HG03432 (cell line): ENCODE results near the gene SLC27A5.

ENCODE experiments used
- ATAC-seq: cut with Tn5 transposase; IDR thresholded peaks from one replicate; pipeline ENCODE4 v1.9.1; 2021; ENCODE audit warnings: mild to moderate bottlenecking, moderate library complexity; ENCODE audit not compliant: unreplicated experiment

SLC27A5 gene, protein sequence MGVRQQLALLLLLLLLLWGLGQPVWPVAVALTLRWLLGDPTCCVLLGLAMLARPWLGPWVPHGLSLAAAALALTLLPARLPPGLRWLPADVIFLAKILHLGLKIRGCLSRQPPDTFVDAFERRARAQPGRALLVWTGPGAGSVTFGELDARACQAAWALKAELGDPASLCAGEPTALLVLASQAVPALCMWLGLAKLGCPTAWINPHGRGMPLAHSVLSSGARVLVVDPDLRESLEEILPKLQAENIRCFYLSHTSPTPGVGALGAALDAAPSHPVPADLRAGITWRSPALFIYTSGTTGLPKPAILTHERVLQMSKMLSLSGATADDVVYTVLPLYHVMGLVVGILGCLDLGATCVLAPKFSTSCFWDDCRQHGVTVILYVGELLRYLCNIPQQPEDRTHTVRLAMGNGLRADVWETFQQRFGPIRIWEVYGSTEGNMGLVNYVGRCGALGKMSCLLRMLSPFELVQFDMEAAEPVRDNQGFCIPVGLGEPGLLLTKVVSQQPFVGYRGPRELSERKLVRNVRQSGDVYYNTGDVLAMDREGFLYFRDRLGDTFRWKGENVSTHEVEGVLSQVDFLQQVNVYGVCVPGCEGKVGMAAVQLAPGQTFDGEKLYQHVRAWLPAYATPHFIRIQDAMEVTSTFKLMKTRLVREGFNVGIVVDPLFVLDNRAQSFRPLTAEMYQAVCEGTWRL

DNA sequence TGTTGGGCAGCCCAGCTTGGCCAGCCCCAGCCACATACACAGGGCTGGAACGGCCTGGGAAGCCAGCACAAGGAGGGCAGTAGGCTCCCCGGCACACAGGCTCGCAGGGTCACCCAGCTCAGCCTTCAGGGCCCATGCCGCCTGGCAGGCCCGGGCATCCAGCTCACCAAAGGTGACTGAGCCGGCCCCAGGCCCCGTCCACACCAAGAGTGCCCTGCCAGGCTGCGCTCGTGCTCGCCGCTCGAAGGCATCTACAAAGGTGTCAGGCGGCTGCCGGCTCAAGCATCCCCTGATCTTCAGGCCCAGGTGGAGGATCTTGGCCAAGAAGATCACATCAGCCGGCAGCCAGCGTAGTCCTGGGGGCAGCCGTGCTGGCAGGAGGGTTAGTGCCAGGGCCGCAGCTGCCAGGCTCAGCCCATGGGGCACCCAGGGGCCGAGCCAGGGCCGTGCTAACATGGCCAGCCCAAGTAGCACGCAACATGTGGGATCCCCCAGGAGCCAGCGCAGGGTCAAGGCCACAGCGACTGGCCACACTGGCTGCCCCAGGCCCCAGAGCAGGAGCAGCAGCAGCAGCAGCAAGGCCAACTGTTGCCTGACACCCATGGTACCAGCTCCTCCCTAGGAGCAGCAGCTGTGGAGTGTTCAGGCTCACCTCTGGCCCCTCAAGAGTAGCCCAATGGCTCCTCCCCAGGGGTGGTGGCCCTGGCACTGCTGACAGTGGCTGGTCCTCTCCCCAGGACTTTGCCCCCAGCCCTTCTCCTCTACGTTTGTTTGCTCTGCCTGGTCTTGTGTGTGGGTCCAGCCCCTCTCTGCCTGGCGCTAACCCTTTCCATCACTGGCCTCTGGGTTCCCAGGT, at the start of gene SLC27A5:
SLC27A5 (minus strand) TSS at position 640 of the 856 bp plus-strand sequence; CDS start at position 603, 37 bp downstream.
- ATAC-seq = no peak

DNA sequence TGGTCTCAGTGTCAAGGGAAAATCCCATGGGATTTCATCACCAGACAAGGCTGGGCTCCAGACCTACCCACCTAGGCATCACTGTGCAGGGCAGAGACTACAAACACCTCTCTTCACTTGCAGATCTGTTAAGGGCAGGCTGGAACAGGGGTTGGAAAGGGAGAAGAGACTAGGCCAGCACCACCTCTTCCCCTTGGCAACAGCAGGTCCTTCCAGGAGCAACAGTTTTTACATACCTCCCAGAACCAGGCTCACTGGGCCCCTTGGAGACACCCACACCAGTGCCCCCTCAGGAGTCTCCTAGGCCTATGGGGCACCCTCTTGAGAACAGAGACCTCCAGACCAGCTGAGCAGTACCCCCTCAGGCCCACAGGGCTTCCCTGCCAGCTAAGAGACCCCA, 49.1 kb upstream of the SLC27A5 start:
- no peak for ATAC-seq

DNA sequence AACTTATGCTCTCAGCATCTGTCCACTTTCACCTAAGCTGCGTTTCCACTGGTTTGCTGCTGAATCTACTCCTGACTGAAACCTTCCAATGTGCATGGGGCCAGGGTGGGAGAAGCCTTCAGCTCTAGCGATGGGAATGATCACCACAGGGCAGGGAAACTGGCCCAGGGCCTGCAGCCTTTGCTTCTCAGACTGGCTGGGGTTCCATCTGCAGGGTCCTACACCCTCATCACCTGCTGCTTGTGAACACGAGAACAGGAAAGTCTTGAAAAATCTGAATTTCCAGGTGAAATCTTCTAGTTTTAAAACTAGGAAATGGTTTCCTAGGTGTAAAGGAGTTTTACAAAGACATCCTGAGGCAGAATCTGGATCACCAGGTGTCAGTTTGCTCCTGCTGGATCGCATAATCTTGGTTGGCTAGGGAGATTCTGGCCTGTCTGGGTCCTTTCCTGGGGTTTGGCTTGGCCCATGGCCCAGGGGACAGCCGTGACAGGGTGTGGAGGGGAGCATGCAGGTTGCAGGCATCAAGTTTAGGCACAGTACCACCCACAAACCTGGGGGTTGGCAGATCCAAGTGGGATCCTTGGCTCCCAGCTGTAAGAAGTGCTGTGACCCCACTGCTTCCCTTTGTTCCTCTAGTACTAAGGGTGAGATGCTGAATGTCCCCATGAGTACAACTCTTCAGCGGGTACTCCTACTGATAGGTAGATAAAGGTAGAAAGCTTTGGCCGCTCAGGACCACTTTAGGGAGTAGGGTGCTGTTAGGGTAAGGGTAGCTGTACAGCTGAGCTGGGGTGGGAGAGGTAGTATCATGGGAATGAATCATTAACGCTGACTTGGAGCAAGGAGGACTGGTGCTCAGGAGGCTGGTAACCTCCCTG, 48.5 kb upstream of the SLC27A5 start:
- ATAC-seq = no peak

DNA sequence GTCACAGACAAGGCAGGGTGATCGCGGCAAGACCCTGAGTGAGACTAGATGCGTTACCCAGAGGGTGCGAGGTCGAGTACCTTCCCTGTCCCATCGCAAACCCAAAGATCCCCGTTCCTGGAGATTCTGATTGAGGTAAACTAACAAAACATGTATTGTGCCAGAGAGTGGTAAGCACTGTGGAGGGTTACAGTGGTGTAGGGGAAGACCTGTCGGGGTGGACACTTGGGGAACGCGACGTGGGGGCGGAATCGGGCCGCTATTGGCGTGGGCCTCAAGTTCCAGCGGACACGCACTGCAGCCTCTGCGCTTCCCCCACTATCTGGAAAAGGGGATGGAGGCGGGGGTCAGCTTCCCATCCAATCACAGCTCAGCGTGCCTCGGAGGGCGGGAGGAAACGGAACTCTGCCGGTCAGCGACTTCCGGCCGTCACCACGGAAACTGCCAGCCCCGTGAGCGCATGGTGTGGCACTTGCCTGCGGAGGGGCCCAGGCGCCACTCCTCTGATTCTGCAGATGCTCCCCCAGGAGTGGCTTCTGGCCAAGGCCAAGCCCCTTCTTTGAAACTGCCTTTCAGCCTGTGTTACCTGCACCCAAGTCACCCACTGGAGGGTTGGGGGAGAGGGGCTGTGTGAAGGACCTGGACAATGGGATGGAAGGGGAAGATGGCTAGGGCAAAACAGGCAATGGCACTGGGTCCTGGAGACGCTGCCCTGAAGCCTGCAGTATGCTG, 47.6 kb upstream of the SLC27A5 start:
- peak; percentile 18 for ATAC-seq

DNA sequence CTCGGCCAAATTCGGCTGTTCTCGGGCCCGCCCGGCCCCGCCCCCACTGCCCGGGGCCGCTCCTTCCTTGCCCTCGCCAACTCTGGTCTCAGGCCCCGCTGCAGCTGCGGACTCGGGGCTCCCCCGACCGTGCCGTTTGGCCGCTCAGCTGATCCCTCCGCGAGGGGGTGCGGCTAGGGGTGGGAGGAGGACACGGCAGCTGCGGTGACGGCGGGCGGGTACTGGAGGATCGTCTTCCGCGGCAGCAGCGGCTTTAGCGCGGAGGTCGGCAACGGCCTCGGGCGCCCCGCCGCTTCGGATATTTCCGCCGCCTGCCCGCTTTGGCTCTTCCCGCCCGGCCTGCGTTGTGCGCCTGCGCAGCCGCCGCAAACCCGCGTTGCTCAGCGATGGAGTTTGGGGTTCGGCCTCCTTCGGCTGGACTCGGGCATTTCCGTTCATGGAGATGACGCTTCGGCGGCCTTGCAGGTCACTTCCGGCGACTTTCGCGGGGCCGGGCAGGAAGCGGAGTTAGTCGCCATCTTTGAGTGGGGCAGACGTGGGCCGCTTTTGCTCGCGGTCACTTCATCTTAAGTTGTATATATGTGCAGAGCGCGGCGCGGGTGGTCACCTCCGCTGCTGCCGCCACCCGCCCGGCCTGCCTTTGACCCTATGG, 47.0 kb upstream of the SLC27A5 start:
- peak; percentile 59 for ATAC-seq

DNA sequence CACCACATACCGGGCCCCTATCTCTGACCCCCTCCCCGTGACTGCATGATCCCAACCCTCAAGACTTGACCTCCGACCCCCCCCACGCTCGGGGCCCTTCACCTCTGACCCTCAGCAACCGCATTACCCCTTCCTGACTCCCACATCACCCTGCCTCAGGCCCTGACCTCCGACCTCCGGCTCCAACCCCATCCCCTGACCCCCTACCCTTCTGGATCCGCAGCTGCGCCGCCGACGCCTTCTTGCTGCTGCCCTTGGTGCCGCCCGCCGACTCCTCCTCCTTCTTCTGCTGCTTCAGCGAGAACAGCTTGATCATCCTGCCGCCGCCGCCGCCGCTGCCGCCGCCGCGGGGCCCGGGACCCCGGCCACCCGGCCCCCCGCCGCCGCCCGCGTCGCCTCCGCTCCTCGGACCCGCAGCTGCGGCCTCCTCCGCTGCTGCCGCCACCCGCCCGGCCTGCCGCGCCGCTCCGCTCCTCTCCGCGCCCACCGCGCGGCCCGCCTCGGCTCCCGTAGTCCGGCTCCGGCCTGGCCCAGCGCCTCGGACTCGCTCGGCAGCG, 46.4 kb upstream of the SLC27A5 start, which contains the start of gene UBE2M:
UBE2M (minus strand) TSS at position 546 of the 557 bp plus-strand sequence; CDS start at position 316, 230 bp downstream.
- peak; percentile 1 for ATAC-seq

DNA sequence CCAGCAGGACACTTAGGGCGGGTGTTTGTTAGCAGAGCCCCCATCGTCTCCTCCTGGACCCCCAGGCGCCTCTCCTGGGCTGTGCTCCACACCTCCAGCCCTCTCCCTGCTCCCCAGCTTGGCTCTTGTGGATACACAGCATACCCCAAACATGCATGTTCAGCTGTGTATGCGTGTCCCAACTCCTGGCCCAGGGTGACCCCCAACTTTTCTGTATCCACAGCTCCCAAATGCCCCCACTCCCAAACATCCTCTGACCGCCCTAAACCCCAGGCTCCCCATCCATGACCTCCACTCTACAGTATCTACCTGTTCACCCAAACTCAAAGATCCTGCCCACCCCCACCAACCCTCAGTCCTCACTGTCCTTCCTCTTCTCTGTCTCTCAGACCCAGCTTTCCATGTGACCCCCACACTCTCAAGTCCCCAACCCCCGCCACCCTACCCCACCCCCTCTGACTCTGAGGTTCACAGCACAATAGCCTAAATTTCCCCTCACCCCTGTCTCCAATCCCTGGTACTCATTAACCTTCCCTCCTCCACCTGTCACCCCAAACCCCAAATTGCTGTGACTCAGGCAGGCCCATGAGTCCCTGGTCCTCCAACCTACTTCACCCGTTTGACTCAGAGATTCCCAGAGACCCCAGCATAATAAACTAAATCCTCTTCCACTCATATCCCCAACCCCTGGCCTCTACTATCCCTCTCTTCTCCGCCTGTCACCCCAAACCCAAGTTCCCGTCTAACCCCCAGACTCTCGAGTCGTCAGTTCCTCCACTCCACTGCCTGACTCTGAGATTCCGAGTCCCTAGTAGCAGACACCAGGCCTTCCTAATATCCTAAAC, 45.7 kb upstream of the SLC27A5 start:
- no peak for ATAC-seq

DNA sequence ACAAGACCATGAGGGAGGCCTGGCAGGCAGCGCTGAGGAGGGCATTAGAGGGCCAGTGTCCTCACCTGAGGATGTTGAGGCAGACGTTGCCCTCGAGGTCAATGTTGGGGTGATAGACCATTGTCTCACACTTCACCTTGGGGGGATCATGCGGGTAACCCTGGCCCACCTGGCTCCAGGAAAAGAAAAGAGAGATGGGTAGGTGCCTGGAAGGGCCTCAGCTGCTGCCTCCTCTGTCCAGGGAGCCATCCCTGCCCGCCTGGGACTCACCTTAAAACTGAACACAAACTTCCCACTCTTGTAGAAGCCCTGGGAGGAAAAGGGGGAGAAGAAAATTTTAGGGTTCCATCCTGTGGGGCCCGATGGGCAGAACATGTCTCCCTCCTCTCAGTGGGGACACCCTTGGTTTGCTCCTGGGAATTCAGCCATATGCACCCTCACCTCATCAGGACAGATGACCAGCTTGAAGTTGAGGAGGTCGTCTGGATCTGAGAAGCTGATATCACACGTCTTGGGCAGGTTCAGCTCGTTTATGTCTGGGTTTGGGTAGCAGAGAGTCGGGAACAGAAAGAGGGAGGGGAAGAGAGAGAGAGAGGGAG, 44.9 kb upstream of the SLC27A5 start:
- ATAC-seq = no peak

DNA sequence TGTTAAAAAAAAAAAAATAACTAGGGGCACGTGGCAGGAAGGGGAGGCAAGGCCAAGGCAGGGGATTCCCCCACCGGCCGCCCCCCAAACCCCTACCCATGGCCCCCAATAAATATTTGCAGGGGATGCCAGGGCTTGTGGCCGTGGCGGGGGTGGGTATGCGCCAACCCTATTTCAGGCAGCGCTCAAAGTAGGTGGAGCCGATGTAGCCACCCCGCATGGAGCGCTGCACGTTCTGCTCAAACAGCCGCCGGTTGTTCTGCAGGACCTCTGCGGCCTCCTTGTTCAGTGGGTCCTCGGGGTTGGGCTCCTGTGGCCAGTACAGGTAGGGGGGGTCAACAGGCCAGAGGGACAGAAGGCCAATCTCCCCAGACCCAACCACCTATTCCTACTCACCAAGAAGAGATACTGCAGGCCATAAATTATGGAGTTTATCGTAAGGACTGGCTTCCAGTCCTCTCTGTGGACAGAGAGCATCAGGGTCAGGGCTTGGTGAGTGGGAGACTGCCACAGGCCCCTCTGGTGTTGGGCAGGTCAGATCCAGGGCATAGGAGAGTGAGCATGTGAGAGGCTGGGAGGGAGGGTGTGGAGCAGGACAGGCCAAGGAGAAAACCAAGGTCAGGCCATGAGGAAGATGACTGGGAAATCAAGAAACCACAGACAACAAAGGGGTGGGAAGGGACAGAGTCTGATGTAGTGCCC, 44.3 kb upstream of the SLC27A5 start:
- no peak for ATAC-seq

DNA sequence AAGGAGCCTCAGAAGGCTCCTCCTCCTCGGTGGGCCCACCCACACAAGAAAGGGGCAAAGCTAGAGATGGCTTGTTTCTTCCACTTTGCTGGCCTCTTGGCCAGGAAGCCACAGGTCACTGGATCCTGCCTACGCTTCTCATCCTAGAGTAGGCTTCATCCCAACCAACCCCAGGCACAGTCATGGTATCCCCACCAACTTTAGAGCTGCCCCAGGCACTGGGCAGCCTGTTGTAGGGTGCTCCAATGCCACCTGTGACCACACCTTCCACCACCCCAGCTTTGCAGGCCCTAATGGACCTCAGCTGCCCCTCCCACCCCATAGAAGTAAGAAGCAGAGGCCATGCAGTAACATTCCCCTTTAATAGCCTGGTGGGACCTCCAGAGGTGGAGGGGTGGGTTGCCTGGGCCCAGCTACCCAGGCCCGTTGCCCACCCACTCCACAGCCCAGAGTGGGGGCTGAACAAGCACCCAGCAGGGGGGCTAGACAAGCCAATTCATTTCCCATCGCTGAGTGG, 43.6 kb upstream of the SLC27A5 start:
- no peak for ATAC-seq

DNA sequence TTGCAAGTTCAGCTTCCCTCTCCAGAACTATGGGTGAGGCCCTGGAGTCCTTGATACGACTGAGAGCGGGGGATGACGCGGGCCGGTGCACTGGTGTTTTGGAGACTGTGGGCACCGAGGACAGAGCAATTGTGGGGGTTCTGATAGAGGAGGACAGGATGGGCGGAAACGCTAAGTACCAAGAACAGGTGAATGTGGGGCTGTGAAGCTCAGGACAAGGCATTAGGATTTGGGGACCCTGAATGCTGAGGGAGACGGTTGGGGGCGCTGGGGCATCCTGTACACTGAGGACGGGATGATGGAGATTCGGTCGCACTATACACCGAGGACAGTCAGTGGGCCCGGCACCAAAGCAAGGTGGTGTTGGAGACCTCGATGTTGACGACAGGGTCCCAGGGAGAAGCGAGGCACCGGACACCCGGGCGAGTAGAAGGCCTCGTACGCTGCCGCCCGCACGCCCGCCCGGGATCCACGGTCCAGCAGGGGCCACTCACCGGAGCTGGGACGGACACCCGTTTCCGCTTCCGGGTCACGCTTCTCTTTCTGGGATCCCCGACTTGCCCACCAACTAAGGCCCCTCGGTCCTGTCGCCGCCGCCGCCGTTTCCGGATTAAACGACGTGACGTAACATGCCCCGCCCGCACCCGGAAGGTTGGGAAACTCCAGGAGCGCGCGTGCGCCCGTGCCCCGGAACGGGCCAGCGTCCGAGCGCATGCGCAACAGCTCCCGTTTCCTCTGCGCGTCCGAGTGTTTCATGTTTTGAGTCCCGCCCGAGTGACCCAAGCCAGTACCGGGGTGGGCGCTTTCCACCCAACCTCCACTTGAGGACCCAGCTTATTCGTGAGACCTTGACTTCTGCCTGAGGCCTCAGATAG, 42.9 kb upstream of the SLC27A5 start, which contains the start of gene CHMP2A:
CHMP2A (minus strand) TSS at position 612 of the 875 bp plus-strand sequence. CDS start 893 bp downstream, outside the sequence.
- peak; percentile 32 for ATAC-seq

DNA sequence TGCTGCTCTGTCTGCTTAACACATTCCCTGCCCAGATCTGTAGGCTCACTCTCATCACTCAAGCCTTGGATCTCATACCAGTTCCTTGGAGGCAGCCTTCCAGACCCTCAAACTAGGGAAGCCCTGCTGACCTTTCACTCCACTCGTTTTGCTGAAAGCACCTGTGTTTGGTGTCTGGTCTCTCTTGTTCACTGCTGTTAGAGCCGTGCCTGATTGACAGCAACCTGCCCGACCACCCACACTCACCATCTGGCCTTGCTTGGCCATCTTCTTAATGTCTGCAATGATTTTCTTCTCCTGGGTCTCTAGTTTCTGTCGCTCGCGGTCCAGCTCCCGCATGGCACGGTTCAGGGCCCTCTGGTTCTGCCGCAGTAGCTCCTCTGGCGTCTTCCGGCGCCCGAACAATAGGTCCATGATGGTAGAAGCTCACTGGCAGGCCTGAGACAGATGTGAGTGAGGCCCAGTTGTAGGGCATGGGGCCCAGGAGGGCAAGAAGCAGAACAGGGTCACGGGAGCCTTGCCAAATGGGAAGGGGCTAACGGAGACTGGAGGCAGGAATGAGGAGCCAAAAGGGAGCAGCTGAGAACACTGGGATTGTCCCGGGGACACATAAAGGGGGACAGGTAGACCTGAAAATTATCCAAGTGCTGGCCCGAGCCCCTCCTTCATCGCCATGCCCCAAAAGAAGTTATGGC, 42.2 kb upstream of the SLC27A5 start:
- no peak for ATAC-seq

DNA sequence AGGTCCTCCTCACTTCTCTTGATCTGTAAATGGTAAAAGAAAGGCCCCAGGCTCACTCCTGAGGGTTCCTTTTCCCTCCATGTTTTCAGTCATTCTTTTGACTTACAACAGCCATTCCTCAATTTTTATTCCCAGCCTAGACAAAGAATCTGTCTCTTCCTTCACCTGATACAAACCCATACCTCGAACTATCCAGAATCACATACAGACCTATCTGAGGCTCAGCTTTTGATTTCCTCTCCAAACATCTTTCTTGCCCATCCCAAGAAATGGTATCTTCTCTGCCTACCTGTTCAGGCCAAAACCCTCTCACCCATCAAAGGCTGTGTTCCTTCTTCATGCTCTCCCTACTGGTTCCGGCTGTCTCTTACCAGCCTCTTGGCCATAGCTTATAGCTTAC, 40.9 kb upstream of the SLC27A5 start:
- no peak for ATAC-seq

DNA sequence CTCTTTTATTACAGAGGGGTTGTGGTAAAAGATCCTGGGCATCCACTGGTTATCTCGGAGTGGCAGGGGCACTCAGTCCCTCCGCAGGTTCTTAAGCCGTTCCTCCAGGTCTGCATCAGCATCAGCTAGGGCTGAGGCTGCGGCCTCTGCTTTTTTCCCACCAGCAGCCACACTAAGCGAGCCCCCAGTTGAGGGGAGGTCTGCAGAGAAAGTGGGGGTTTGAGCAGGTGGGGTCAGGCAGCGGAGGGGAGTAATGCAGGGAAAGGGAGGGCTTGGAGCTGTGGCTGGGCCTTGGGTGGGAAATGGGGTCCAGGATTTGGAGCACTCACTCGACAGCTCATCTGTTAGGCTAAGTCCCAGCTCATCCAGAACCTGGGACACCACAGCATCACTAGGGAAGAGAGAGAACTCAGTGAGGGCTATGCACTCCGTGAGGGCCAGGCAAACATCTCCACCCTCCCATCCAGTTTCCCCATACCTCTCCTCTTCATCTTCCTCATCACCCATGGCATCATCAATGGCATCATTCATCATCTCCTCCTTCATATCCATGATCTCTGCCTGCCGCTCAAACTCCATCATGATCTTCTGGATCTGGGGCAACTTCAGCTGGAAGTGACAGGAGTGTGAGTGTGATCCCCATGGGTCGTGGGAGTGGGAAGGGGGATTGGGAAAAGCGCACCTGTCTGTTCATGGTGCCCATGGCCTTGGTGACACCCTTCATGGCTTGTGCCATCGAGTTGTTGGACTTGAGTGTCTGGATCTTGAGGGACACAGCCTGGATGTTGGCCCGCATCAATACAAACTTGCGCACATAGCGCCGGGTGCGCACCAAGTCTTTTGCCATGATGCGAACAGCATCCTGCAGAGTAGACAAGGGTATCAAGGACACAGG, 40.0 kb upstream of the SLC27A5 start:
- no peak for ATAC-seq
